Coronary artery (tissue), 2 donors: ENCODE measurements around the gene CBR4.
"Not testable (repeated sequence)": the region's sequence is repeated elsewhere in the genome, so short reads cannot be mapped to it uniquely, and the experiment has no call there.

Experiments used
- DNase-seq: peaks from one replicate; pipeline ENCODE4 v3.0.0-alpha.2; 2017; ENCODE audit warnings: low spot score
- H3K27ac ChIP-seq, 2 donors: fragments of 200-600 bp; sonication (generic); one replicate each; pipeline ENCODE4 v1.5.1; 2016 to 2019
- H3K4me3 ChIP-seq: fragments of 200-600 bp; sonication (generic); 2 replicates; pipeline ENCODE4 v1.5.1; 2016; ENCODE audit warnings: mild to moderate bottlenecking, moderate library complexity
- TF ChIP-seq, protein P1 (sequence below): fragments of 200-600 bp; sonication (generic); IDR thresholded peaks from one replicate; pipeline ENCODE4 v1.5.1; 2019; ENCODE audit warnings: antibody characterized with exemption

Gene CBR4

DNA sequence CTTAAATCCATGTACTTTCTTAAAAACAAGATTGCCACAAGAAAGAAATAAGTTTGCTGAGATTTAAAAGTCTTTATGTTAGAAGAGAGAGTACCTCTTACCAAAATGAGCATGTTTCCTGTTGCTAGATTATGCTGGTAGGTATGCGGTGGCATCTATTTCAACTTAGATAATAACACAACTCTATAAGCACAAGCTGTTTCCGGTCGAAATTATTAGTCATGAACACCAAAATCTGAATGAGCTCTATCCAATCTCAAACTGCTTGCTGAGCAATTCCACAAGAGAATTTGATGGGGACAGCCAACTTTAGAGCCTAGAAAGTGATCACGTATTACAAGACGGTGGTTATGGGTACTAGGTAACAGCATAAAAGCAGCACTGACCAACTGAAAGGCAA lies 49.3 kb downstream of the CBR4 start:
- no peak for DNase-seq
- no peak overlapping the region for H3K27ac ChIP-seq
- TF ChIP-seq, protein P1, sequence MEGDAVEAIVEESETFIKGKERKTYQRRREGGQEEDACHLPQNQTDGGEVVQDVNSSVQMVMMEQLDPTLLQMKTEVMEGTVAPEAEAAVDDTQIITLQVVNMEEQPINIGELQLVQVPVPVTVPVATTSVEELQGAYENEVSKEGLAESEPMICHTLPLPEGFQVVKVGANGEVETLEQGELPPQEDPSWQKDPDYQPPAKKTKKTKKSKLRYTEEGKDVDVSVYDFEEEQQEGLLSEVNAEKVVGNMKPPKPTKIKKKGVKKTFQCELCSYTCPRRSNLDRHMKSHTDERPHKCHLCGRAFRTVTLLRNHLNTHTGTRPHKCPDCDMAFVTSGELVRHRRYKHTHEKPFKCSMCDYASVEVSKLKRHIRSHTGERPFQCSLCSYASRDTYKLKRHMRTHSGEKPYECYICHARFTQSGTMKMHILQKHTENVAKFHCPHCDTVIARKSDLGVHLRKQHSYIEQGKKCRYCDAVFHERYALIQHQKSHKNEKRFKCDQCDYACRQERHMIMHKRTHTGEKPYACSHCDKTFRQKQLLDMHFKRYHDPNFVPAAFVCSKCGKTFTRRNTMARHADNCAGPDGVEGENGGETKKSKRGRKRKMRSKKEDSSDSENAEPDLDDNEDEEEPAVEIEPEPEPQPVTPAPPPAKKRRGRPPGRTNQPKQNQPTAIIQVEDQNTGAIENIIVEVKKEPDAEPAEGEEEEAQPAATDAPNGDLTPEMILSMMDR: no peak
- no peak overlapping the region for H3K4me3 ChIP-seq

DNA sequence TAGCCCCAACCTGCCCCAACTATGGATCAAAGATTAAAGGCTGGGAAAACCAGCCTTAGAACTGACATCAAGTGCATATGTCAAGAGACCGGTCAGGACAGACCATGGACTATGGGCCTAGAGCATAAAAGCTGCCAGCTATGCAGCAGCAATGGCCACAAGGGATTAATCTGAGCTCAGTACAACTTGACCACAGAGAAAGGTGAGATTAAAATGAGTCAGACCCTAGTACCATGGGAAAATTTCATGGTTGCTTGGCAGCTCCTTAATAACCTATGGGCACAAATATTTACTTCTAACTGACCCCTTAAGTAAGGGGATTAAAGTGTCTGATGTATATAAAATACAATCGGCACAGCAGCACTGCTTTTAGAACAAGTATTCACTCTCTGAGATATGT lies 54.4 kb downstream of the CBR4 start:
- H3K27ac ChIP-seq: no peak overlapping the region
- TF ChIP-seq, protein P1: no peak
- no peak overlapping the region for H3K4me3 ChIP-seq
- no peak for DNase-seq

DNA sequence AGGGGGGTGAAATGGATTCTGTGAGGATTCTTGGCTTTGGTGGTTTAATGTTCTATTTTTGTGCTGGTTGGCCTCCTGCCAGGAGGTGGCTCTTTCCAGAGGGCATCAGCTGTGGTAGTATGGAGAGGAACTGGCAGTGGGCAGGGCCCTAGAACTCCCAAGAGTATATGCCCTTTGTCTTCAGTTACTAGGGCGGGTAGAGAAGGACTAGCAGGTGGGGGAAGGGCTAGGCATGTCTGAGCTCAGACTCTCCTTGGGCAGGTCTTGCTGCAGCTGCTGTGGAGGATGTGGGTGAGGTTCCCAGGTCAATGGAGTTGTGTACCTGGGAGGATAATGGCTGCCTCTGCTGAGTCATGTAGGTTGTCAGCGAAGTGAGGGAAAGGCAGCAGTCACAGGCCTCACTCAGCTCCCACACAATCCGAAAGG lies 57.2 kb downstream of the CBR4 start:
- H3K27ac ChIP-seq, H3K4me3 ChIP-seq, DNase-seq: not testable (repeated sequence)

DNA sequence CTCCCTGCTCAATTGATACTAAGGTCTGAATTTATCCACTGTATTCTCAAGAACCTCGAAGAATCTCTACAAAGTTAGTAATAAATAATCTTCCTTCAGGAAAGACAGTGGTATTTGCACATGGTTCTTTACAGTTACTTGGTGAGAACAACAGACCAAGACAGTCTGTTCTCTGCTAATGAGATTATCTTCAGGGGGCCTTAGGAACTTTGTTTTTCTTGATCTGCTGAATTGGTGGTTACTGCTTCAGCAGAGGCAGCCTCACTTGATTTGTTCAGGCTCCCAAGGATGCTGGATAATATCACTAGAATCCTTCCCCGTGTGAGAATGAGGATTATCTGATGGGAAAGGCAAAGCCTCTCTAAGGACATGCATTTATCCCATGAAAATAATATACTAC lies 64.8 kb downstream of the CBR4 start:
- TF ChIP-seq, protein P1: no peak
- no peak overlapping the region for H3K27ac ChIP-seq
- DNase-seq: no peak
- no peak overlapping the region for H3K4me3 ChIP-seq

DNA sequence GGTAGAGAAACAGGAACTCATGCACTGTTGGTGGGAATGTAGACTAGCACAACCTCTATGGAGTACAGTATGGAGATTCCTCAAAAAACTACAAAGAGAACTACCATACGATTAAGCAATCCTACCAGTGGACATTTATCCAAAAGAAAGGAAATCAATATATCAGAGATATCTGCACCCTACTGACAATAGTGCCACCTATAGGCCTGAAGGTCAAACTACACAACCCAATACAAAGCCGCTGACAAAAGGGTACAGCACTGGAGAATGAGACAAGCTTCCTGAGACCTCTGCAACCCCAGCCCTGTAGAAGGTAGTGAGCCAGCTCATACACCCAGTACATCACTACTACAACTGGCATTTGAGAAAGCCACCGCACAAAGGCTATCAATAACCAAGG lies 67.1 kb downstream of the CBR4 start:
- Histone ChIP-seq H3K4me3 (no peak overlapping the region), H3K27ac (no peak overlapping the region)
- no peak for DNase-seq
- TF ChIP-seq, protein P1: no peak
